IPS-20b (cell line): ENCODE results near the gene EFEMP1.
"Not testable (repeated sequence)": the region's sequence is repeated elsewhere in the genome, so short reads cannot be mapped to it uniquely, and the experiment has no call there.

ENCODE experiments used
- H3K27ac ChIP-seq: one replicate; pipeline ENCODE4 v1.5.1; 2013; ENCODE audit warnings: low read length
- H3K27me3 ChIP-seq: 2 replicates; pipeline ENCODE4 v1.6.1; 2013; ENCODE audit warnings: mild to moderate bottlenecking, low read length, inconsistent platforms; ENCODE audit not compliant: insufficient read depth
- H3K36me3 ChIP-seq: 2 replicates; pipeline ENCODE4 v1.6.1; 2013; ENCODE audit warnings: low read depth, mild to moderate bottlenecking, inconsistent platforms, low read length, moderate library complexity; ENCODE audit not compliant: insufficient read depth
- H3K4me1 ChIP-seq: 2 replicates; pipeline ENCODE4 v1.6.1; 2013; ENCODE audit warnings: mild to moderate bottlenecking, control low read depth, inconsistent platforms, low read length, moderate library complexity; ENCODE audit not compliant: insufficient read depth
- H3K4me3 ChIP-seq: 2 replicates; pipeline ENCODE4 v1.5.1; 2013; ENCODE audit warnings: mild to moderate bottlenecking, low read length, inconsistent platforms
- H3K9ac ChIP-seq: 2 replicates; pipeline ENCODE4 v1.6.1; 2013; ENCODE audit warnings: low read depth, mild to moderate bottlenecking, inconsistent platforms, low read length, moderate library complexity
- H3K9me3 ChIP-seq: 2 replicates; pipeline ENCODE4 v1.6.1; 2013; ENCODE audit warnings: mild to moderate bottlenecking, low read depth, low read length, inconsistent platforms; ENCODE audit not compliant: insufficient read depth

EFEMP1 gene

DNA sequence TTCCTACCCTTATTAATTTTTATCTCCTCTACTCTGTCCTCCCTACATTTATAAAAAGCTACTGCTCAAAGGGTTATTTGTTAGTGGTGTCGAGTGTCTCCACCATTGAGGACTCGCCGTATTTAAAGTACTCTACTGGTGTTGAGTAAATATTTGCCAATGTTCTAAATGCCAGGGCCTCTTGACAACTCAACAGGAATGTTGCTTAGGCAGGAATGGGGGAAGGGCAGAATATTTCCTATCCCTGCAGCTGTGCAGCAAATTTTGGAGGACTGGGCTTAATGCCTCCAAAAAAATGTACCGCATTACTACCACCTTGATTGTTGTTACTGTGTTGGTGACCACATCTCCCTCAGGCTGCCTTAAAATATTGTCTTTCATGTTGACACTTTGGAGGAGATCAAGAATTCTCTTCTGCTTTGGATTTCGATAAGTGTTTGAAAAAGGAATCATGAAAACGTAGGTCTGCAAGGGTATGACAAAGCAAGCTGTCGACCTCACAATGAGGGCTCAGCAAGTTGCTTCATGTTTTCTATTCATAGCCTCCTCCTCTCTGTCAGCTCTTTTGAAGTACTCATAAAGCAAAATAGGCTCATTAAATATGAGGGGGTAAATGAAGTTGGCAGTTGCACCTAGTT, 84.3 kb downstream of the EFEMP1 start:
- no peaks in the 10 kb centered on the region for H3K9me3 ChIP-seq
- H3K9ac ChIP-seq, result no peak overlapping the region
- H3K27me3 ChIP-seq, result no peaks in the 10 kb centered on the region
- no peaks in the 10 kb centered on the region for H3K36me3 ChIP-seq
- no peak overlapping the region for H3K27ac ChIP-seq
- peak overlapping the region; percentile 30; the same call in 1 of the 2 replicates for H3K4me3 ChIP-seq
- peaks cover 12% of the 10 kb centered on the region for H3K4me1 ChIP-seq

DNA sequence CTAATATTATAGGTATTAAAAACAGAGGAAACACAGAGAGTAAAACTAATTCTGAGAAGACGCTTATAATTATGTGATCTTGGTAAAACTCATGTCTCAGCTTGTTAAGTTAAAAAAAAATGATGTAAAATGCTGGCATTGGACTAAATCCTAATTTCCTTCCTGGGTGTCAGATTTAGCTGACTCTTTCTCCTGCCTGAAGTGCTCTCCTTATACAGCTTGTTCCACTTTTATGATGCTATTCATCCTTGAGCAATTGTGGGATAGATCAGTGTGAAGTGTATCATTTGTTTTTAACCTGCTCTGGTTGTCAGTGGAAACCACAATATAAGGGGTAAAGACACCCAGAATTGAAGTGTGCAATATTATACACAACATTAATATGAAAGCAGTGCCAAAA, 84.9 kb downstream of the EFEMP1 start:
- Histone ChIP-seq H3K9ac (no peak overlapping the region), H3K27me3 (no peaks in the 10 kb centered on the region), H3K9me3 (no peaks in the 10 kb centered on the region), H3K27ac (no peak overlapping the region), H3K4me3 (no peak overlapping the region), H3K36me3 (no peaks in the 10 kb centered on the region), H3K4me1 (peaks cover 12% of the 10 kb centered on the region)

DNA sequence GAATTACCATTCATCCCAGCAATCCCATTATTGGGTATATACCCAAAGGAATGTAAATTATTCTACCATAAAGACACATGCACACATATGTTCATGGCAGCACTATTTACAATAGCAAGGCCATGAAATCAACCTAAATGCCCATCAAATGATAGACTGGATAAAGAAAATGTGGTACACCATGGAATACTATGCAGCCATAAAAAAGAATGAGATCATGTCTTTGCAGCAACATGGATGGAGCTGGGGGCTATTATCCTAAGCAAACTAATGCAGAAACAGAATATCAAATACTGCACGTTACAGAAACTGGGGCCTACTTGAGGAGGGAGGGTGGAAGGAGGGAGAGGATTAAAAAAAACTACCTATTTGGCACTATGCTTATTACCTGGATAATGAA, 85.5 kb downstream of the EFEMP1 start:
- not testable (repeated sequence) for H3K4me3 ChIP-seq, H3K27ac ChIP-seq, H3K9ac ChIP-seq, H3K9me3 ChIP-seq, H3K27me3 ChIP-seq, H3K36me3 ChIP-seq
- H3K4me1 ChIP-seq, result peaks cover 12% of the 10 kb centered on the region

DNA sequence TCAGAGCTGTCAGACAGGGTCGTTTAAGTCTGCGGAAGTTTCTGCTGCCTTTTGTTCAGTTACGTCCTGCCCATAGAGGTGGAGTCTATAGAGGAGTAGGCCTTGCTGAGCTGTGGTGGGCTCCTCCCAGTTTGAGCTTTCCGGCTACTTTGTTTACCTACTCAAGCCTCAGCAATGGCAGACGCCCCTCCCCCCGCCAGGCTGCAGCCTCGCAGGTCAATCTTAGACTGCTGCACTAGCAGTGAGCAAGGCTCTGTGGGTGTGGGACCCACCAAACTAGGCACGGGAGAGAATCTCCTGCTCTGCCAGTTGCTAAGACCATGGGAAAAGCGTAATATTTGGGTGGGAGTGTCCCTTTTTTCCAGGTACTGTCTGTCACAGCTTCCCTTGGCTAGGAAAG, 86.5 kb downstream of the EFEMP1 start:
- H3K9me3 ChIP-seq, result no peaks in the 10 kb centered on the region
- H3K9ac ChIP-seq, result no peak overlapping the region
- peaks cover 12% of the 10 kb centered on the region; the same call in 1 of the 2 replicates for H3K4me1 ChIP-seq
- H3K36me3 ChIP-seq, result no peaks in the 10 kb centered on the region
- H3K4me3 ChIP-seq, result no peak overlapping the region
- H3K27ac ChIP-seq, result no peak overlapping the region
- H3K27me3 ChIP-seq, result no peaks in the 10 kb centered on the region

DNA sequence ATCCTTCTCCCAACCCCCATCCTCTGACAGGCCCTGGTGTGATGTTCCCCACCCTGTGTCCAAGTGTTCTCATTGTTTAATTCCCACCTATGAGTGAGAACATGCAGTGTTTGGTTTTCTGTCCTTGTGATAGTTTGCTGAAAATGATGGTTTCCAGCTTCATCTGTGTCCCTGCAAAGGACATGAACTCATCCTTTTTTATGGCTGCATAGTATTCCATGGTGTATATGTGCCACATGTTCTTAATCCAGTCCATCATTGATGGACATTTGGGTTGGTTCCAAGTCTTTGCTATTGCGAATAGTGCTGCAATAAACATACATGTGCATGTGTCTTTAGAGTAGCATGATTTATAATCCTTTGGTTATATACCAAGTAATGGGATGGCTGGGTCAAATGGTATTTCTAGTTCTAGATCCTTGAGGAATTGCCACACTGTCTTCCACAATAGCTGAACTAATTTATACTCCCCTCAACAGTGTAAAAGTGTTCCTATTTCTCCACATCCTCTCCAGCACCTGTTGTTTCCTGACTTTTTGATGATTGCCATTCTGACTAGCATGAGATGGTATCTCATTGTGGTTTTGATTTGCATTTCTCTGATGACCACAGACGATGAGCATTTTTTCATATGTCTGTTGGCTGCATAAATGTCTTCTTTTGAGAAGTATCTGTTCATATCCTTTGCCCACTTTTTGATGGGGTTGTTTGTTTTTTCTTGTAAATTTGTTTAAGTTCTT, 91.7 kb downstream of the EFEMP1 start:
- not testable (repeated sequence) for H3K9ac ChIP-seq, H3K4me3 ChIP-seq, H3K36me3 ChIP-seq, H3K27me3 ChIP-seq, H3K27ac ChIP-seq, H3K9me3 ChIP-seq, H3K4me1 ChIP-seq

DNA sequence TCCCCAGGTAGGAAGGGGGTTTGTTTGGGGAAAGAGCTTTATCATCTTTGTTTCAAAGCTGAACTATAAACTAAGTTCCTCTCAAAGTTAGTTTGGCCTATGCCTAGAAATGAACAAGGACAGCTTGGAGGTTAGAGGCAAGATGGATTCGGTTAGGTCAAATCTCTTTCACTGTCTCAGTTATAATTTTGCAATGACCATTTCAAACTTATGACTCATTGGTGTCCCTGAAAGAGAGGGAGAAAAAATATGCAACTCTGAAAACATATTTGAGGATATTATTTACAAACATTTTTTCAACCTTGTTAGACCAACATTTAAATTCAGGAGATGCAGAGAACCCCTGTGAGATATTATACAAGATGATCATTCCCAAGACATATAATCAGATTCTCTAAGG, 95.7 kb downstream of the EFEMP1 start:
- Histone ChIP-seq H3K36me3 (no peaks in the 10 kb centered on the region), H3K4me1 (no peaks in the 10 kb centered on the region), H3K9me3 (no peaks in the 10 kb centered on the region), H3K27ac (no peak overlapping the region), H3K27me3 (no peaks in the 10 kb centered on the region), H3K9ac (no peak overlapping the region), H3K4me3 (no peak overlapping the region)

DNA sequence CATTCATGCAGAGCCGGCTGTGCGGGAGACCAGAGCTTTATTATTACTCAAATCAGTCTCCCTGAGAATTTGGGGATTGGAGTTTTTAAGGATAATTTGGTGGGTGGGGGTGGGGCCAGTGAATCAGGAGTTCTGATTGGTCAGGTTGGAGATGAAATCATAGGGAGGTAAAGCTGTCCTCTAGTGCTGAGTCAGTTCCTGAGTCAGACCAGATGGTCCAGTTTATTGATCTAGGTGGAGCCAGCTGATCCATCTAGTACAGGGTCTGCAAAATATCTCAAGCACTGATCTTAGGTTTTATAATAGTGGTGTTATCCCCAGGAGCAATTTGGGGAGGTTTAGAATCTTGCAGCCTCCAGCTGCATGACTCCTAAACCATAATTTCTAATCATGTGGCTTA, 96.2 kb downstream of the EFEMP1 start:
- H3K9ac ChIP-seq, H3K4me1 ChIP-seq, H3K27me3 ChIP-seq, H3K27ac ChIP-seq, H3K36me3 ChIP-seq, H3K4me3 ChIP-seq, H3K9me3 ChIP-seq: not testable (repeated sequence)

DNA sequence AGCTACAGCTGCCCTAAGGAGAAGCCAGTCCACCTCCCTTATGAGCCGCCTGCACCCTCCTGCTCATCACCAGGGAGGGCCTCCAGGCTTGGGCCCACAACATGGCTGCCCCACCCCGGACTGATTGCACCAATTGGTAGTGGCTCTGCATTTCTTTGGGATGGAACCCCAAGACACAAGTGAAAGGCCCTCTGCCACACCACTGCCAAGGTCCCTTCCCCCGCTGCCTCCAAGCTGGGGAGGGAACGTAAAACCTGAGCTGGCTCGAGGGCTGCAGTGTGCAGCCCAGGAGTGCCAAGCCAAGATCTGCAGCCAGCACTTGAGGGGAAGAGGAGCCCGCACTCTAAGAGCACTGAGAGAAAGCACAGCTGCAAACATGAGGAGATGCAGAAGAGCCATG, 97.3 kb downstream of the EFEMP1 start:
- H3K27ac ChIP-seq, result no peak overlapping the region
- H3K9me3 ChIP-seq, result no peaks in the 10 kb centered on the region

DNA sequence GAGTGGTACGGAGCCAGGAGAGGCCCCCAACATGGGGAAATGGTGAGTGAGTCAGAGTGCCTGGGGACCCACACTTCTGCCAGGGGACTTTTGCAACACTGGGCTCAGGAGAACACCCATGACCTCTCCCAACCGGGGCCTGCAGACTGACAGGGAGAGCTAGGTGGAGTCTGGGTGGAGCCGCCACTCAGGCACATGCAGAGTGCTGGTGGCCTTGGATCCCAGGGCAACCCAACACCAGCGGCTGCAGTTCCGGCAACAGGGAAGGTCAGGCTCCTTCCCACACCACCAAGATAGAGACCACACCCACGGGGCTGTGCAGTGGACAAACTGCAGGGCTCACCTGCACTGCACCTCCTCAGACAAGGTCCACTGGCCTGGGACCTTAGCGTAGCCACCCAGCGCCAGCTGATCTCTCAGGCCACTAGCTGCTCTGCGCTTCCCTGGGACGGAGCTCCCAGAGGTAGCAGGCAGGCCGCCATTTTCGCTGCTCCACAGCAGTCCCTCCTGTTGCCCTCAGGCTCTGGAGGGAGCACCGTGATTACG, 99.0 kb downstream of the EFEMP1 start:
- no peaks in the 10 kb centered on the region for H3K4me1 ChIP-seq
- H3K9ac ChIP-seq, result no peak overlapping the region
- H3K4me3 ChIP-seq, result no peak overlapping the region
- H3K27ac ChIP-seq, result no peak overlapping the region
- H3K9me3 ChIP-seq, result no peaks in the 10 kb centered on the region
- no peaks in the 10 kb centered on the region for H3K36me3 ChIP-seq
- H3K27me3 ChIP-seq, result no peaks in the 10 kb centered on the region

More for the DNA sequence above, 97.3 kb downstream of the EFEMP1 start:
- Histone ChIP-seq H3K9ac (no peak overlapping the region), H3K36me3 (no peaks in the 10 kb centered on the region), H3K27me3 (no peaks in the 10 kb centered on the region), H3K4me3 (no peak overlapping the region), H3K4me1 (no peaks in the 10 kb centered on the region)
